HG03280 (cell line): ENCODE data around the gene GRIK3.

ENCODE experiments used
- ATAC-seq: cut with Tn5 transposase; IDR thresholded peaks from one replicate; pipeline ENCODE4 v1.9.1; 2021; ENCODE audit warnings: mild to moderate bottlenecking, moderate library complexity; ENCODE audit not compliant: unreplicated experiment

The GRIK3 gene

GRCh38 chr1:36796106-36796590, 238.2 kb downstream of the GRIK3 start:
- ATAC-seq: no peak

GRCh38 chr1:36794460-36794859, 239.9 kb downstream of the GRIK3 start:
- ATAC-seq: no peak

GRCh38 chr1:36793452-36793851, 240.9 kb downstream of the GRIK3 start:
- no peak for ATAC-seq

- ATAC-seq: no peak
These were observed 242.0 kb downstream of the GRIK3 start for GRCh38 chr1:36792292-36792691.

- ATAC-seq: no peak
These were observed 244.1 kb downstream of the GRIK3 start for GRCh38 chr1:36790191-36790590.

GRCh38 chr1:36789535-36789934, 244.8 kb downstream of the GRIK3 start:
- ATAC-seq: no peak

- no peak for ATAC-seq
These were observed 246.9 kb downstream of the GRIK3 start for GRCh38 chr1:36787312-36787913.

- ATAC-seq: no peak
These were observed 247.9 kb downstream of the GRIK3 start for GRCh38 chr1:36786425-36786824.

GRCh38 chr1:36784147-36784859, 250.0 kb downstream of the GRIK3 start:
- no peak for ATAC-seq

GRCh38 chr1:36783475-36783874, 250.8 kb downstream of the GRIK3 start:
- ATAC-seq: no peak

GRCh38 chr1:36782785-36783184, 251.5 kb downstream of the GRIK3 start:
- ATAC-seq: no peak

GRCh38 chr1:36782085-36782484, 252.2 kb downstream of the GRIK3 start:
- no peak for ATAC-seq

GRCh38 chr1:36781098-36781497, 253.2 kb downstream of the GRIK3 start:
- no peak for ATAC-seq

- no peak for ATAC-seq
These were observed 255.6 kb downstream of the GRIK3 start for GRCh38 chr1:36778740-36779139.

- ATAC-seq: no peak
These were observed 257.1 kb downstream of the GRIK3 start for GRCh38 chr1:36776948-36777831.

GRCh38 chr1:36776256-36776655, 258.1 kb downstream of the GRIK3 start:
- ATAC-seq: no peak

GRCh38 chr1:36775716-36776115, 258.6 kb downstream of the GRIK3 start:
- no peak for ATAC-seq

- ATAC-seq: no peak
These were observed 260.3 kb downstream of the GRIK3 start for GRCh38 chr1:36773827-36774541.

- no peak for ATAC-seq
These were observed 261.4 kb downstream of the GRIK3 start for GRCh38 chr1:36772647-36773495.

GRCh38 chr1:36771660-36772284, 262.5 kb downstream of the GRIK3 start:
- ATAC-seq: no peak
